Prostate gland (tissue), 2 donors: ENCODE measurements around the gene CDCA3.
"Not testable (repeated sequence)": the region's sequence is repeated elsewhere in the genome, so short reads cannot be mapped to it uniquely, and the experiment has no call there.

ENCODE experiments used
- CTCF ChIP-seq, 4 experiments: fragments of 200-600 bp in 2 of 4; fragments of 450-650 bp in 2 of 4; sonication (generic) in 2 of 4; IDR thresholded peaks; 1 replicate in 3 of 4; 2 replicates in 1 of 4; pipeline ENCODE4 v1.5.1; 2016 to 2019; ENCODE audit warnings: antibody characterized with exemption in 4 of 4, mild to moderate bottlenecking in 2 of 4, moderate library complexity in 2 of 4
- POLR2A ChIP-seq: fragments of 450-650 bp; IDR thresholded peaks from one replicate; pipeline ENCODE4 v1.6.1; 2016; ENCODE audit warnings: antibody characterized with exemption, mild to moderate bottlenecking

DNA sequence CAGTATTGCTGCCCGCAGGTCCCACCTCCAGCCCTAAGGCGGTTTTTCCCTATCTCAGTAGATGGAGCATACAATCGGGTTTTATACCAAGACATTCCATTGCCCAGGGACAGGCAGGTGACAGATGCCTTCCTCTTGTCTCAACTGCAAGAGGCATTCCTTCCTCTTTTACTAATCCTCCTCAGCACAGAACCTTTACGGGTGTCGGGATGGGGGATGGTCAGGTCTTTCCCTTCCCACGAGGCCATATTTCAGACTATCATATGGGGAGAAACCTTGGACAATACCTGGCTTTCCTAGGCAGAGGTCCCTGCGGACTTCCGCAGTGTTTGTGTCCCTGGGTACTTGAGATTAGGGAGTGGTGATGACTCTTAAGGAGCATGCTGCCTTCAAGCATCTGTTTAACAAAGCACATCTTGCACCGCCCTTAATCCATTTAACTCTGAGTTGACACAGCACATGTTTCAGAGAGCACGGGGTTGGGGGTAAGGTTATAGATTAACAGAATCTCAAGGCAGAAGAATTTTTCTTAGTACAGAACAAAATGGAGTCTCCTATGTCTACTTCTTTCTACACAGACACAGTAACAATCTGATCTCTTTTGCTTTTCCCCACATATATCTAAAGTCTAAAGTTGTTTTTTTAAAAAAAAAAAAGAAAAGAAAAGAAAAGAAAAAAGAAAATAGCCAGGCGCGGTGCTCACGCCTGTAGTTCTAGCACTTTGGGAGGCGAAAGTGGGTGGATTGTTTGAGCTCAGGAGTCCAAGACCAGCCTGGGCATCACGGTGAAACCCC lies 35.3 kb upstream of the CDCA3 start:
- TF ChIP-seq POLR2A; CTCF (IDR thresholded peaks at IDR 0.05): not testable (repeated sequence)
